T1000 (cell line): ENCODE measurements around the gene ALOX12.
"Not testable (repeated sequence)": the region's sequence is repeated elsewhere in the genome, so short reads cannot be mapped to it uniquely, and the experiment has no call there.

Experiments
- DNase-seq: peaks from one replicate; lab custom pipeline; 2025; ENCODE audit warnings: mixed read lengths; lab: John Stamatoyannopoulos, UW

ALOX12 gene, protein sequence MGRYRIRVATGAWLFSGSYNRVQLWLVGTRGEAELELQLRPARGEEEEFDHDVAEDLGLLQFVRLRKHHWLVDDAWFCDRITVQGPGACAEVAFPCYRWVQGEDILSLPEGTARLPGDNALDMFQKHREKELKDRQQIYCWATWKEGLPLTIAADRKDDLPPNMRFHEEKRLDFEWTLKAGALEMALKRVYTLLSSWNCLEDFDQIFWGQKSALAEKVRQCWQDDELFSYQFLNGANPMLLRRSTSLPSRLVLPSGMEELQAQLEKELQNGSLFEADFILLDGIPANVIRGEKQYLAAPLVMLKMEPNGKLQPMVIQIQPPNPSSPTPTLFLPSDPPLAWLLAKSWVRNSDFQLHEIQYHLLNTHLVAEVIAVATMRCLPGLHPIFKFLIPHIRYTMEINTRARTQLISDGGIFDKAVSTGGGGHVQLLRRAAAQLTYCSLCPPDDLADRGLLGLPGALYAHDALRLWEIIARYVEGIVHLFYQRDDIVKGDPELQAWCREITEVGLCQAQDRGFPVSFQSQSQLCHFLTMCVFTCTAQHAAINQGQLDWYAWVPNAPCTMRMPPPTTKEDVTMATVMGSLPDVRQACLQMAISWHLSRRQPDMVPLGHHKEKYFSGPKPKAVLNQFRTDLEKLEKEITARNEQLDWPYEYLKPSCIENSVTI

DNA sequence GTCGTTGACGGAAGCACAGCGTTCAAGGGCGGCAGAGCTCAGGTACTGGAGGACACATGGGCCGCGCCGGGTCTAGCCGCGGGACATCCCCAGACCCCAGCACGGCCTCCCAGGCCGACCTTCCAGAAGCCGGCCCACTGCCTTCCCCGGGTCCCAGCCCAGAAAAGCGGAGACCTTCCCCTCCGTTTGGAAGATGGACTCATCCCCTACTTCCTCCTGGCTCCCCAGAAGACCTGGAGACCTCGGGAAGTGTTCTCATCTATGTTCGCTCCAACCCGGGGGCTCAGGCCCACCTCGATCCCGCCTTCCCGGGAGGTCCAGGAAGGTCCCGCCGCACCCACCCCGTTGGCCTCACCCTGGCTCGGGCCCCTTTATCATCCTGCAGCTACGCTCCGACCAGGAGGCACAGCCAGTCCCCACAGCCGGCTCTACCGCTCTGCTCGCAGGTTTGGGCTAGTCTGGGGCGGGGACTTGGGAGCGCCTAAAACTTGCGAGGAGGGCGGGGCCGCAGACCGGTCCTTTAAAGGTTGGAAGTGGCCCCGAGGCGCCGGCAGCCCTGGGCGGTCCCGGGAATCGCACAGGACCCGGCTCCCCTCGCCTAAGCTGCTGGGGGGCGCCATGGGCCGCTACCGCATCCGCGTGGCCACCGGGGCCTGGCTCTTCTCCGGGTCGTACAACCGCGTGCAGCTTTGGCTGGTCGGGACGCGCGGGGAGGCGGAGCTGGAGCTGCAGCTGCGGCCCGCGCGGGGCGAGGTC, at the start of gene ALOX12:
Gene ALOX12, plus strand, starts transcription at position 550 of the 756 bp plus-strand sequence. Its CDS starts 69 bp downstream, at position 619.
- no peak for DNase-seq

DNA sequence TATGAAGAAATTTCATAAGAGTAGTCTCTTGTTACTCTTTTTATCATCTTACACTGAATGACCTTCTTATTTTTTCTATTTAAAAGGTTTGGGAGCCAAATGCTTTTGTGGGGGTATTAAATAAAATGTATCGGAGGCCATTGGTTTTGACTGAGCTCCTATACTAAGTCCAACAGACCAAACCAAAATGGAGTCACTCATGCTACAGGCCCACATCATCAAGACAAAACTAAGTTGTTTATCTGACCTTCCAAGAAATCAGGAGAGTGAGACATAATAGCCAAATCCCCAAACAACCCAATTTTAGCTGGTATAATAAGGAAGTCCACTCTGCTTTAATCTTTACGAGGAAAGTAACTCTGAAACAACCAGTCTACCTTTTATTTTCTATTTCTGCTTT, 48.1 kb upstream of the ALOX12 start:
- DNase-seq: no peak

DNA sequence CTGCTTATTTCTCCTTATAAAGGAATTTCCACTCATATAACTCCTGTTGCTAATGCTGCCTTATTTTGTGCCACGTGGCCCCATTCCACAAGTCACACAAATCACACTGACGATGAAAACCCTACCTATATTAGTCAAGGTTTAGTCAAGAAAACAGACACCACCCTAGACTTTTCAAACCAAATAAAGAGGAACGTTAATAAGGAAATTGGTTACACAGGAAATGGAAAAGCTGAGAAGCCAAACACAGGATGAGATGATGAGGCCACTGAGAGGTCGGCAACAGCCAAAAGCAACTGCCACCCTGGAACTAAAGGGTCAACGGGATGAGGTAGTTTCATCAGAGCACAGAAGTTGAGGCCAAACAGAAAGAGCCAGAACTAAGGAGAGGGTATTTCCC, 47.3 kb upstream of the ALOX12 start:
- no peak for DNase-seq

DNA sequence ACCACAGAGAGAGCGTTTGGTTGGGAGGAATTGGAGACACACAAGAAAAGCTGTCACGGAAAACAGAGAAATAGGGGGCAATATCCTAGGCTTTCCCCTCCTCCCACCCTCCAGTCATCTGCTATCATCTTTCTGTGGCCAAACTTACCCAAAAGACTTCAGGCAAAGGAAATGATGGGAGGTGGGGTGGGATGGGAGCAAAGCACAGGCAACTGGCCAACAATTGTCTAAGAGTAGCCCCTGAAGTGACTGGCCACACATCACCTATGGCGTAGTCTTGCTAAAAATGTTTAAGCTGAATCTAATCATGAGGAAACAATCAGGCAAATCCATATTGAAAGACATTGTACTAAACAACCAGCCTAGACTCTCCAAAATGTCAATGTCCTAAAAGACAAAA, 46.9 kb upstream of the ALOX12 start:
- no peak for DNase-seq

DNA sequence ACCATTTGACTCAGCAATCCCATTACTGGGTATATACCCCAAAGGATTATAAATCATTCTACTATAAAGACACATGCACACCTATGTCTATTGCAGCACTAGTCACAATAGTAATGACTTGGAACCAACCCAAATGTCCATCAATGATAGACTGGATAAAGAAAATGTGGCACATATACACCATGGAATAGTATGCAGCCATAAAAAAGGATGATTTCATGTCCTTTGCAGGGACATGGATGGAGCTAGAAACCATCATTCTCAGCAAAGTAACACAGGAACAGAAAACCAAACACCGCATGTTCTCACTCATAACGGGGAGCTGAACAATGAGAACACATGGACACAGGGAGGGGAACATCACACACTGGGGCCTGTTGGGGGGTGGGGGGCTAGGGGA, 44.9 kb upstream of the ALOX12 start:
- DNase-seq: not testable (repeated sequence)

DNA sequence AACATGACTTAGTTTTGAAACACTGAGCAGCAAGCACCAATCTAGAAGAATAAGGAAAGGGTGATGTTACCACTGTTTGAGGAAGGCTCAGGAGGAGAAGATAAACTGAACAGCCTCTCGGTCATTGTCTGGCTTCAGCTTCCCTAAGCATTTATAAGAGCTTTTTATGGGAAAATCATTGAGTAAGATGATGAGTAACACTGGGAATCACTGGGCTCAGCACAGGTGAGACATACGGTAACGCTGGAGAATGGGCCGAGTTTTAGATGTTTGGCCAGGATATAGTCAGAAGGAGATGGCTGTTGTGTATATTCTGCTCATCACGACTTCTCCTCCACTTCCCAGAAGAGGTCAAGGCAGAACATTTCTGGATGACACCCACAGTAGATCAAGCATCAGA, 42.2 kb upstream of the ALOX12 start:
- DNase-seq: no peak

DNA sequence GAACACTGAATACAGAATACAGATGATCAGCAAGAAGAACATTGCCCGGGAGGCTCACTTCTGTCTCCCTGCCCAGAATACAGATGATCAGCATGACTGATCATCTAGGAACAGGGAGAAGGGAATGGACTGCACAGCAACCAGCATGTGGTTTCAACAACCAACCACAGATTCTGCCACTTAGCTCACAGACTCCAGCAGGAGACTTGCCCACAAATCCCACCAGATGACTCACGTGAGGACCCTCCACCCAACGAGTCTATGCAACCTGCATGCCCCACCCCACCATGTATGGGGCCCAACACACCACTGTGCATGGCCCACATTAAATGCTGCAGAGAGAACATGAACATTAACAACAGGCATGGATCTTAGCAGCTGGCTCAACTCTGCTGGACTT, 36.1 kb upstream of the ALOX12 start:
- DNase-seq: no peak

DNA sequence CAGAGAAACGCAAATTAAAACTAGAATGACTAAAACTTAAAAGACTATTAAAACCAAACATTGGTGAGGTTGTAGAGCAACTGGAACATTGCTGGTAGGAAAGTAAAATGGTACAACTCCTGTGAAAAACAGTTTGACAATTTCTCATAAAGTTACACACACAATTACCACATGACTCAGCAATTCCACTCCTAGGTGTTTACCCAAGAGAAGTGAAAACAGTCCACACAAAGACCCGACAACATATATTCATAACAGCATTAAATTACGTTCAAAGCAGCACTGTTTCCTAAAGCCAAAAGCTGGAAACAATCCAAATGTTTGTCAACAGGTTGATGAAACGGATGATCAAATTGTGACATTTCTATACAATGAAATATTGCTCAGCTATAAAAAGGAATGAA, 26.5 kb upstream of the ALOX12 start:
- DNase-seq: no peak

DNA sequence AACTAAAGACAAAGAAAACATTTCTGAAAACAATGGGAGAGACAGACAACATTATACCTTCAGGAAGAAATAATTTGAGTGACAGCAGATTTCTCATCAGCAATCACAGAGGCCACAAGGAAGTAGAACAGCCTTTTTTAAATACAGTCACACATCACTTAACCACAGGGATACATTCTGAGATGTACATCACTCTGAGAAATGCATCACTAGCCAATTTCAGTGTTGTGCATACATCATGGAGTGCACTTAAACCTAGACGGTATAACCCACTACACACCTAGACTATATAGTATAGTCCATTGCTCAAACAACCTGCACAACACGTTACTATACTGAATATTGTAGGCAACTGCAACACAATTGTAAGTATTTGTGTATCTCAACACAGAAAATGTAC, 24.9 kb upstream of the ALOX12 start:
- DNase-seq: no peak

DNA sequence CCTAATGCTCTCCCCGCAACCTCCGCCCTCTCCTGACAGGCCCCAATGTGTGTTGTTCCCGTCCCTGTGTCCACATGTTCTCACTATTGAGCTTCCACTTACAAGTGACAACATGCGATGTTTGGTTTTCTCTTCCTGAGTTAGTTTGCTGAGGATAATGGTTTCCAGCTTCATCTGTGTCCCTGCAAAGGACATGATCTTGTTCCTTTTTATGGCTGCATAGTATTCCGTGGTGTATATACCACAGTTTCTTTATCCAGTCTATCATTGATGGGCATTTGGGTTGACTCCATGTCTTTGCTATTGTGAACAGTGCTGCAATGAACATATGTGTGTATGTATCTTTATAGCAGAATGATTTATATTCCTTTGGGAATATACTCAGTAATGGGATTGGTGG, 16.4 kb upstream of the ALOX12 start:
- not testable (repeated sequence) for DNase-seq

DNA sequence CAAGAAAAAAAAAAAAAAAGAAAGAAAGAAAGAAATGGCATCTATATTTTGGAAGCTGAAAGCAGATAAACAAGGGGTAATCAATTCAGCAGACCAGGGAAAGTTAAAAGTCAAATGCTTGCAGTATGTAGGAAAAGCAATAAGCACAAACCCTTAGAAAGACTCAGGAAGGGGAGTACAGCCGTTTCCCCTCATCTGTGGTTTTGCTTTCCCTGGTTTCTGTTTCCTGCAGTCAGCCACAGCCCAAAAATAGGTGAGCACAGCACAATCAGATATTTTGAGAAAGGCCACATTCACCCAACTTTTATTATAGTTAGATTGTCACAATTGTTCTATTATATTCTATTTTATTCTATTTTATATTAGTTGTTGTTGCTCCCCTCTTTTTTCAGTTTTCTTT, 14.4 kb upstream of the ALOX12 start:
- DNase-seq: no peak

DNA sequence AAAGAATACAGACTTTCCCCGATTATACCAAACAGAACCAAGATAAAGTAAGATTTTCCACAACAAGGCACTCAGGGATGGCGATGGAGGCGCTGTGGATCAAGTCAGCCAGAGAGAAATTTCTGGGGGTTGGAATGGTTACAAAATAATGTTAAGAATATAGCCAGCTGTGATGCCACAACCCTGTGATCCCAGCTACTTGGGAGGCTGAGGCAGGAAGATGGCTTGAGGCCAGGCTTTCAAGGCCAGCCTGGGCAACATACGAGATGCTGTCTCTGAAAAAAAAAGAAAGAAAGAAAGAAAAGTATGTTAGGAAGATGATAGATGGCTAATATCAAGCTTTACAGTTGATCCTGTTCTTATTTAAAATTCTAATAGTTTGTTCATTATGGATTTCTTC, 10.6 kb upstream of the ALOX12 start:
- DNase-seq: no peak

DNA sequence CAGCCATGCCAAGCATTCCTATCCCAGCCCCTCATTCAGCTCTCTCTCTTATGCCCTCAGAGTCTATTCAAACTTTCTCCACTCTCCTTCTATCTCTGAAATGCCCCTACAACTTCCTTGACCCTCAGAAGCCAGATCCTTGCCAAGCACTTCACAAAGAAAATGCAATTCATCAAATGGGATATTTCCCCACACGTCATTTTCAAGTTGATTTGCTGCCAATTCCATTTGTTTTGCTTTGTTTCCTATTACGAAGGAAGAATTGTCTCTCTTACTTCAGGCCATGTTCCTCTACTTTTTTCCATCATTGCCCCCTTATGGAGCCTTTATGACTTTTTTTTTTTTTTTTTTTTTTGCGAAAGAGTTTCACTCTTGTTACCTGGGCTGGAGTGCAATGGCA, 9.2 kb upstream of the ALOX12 start:
- no peak for DNase-seq

DNA sequence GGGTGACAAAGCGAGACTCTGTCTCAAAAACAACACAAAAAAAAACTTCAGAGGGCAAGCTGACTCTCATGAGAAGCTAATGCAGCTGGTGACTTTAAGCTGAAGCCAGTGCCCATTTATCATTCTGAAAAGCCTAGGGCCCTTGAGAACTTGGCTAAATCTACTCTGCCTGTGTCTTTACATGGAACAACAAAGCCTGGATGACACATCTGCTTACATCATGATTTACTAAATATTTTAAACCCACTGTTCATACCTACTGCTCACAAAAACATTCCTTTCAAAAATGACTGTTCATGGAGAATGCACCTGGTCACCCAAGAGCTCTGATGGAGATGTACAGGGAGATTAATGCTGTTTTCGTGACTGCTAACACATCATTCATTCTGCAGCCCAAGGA, 6.1 kb upstream of the ALOX12 start:
- no peak for DNase-seq

DNA sequence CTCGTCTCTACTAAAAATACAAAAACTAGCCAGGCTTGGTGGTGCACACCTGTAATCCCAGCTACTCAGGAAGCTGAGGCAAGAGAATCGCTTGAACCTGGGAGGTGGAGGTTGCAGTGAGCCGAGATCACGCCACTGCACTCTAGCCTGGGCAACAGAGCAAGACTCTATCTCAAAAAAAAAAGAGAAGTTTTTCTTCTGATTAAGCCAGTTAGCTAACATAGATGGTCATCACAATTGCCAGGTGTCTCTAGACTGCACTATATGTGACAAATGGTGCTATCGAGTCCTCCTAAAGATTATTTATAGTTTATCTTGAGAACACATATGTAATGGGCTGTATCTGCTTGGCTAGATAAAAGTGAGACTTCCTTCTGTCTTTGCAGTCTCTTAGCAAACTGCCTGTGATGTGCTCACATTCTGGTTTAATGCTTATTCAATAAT, 2.2 kb upstream of the ALOX12 start:
- not testable (repeated sequence) for DNase-seq

DNA sequence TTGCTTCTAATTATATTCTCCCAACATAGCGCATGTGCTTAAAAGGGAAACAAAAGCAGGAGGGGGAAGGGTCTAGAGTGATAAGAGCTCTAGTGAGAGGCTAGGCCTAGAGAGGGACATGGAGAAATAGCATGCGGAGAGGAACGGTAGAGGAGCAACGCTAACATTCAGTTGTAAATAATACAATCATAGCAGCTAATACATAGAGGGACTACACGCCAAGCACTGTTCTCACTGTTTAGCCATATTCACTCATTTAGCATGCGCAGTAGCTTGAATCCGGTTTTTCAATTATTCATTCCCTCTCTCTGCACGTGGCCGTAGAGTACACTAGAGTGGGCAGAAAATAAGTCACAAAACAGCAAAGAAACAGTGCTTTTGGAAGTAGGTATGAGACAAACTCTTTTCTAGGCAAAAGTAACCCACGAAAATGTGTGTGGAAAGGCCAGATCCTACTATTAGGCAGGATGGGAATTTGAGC, 1.7 kb upstream of the ALOX12 start:
- DNase-seq: no peak

DNA sequence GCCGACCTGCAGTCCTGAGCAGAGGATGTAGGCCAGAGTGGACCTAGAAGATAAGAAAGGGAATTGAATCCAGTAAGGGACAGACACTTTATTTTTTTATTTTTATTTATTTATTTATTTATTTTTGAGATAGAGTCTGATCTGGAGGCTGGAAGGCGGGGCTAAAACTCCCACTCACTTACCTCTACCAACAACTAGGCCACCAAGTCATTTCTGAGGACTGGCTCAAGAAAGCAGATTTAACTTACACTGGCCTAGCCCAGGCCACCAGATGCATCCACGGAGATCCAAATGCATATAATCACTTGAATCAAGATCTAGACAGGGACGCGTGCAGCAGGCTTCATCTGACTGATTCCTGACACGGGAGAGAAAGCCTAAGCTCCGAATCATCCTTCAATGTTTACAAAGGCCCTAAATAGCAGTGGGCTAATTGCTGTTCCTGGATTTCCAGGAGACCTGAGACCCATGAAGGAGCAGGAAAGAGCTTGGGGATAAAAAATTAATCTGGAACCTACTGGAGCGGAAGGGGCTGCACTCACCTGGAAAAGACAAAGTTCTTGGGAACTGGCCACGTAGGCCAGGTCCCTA, 1.1 kb upstream of the ALOX12 start:
- no peak for DNase-seq

DNA sequence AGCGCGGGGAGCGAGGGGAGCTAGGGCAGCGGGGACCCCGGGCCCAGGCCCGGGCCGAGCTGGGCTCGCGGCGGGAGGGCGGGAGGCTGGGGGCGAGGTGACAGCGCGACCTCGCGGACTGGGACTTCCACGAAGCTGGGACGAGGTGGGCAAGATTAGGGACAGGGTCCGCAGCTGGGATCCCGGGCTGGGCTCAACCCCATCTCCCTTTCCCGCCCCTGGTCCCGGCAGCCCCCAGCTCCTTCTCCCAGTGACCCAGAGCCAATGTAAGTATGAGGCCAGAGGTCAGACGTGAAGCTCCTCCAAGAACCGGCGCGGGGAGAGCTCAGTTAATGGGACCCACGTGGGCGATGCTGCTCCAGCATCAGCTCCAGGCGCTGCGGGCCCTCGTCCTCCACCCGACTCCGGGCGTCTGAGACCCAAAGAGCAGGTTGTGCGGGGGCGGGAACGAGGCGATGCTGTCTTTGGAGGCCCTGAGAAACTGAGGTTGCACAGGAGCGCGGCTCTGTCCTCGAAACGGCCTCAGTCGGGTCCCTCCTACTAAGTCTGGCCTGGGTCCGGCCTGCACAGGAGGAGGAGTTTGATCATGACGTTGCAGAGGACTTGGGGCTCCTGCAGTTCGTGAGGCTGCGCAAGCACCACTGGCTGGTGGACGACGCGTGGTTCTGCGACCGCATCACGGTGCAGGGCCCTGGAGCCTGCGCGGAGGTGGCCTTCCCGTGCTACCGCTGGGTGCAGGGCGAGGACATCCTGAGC, 585 bp downstream of the ALOX12 start:
- no peak for DNase-seq

DNA sequence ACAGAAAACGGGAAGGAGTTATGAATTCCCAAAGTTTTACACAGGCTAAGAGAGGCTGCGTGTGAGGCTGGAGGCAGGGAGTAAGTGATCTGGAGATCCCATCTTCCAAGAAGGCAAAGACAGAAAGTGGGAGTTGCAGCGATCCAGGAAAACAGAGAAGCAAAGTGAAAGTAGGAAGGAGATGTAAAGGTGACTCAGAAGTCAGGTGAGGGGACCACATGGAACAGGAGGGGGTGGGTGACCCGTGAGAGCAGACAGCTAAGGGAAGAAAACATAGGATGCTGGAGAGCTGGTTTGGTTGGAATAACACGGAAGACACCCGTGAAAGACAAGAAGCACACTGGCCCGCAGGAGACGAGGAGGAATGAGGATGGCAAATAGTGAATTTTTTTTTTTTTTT, 1.3 kb downstream of the ALOX12 start:
- DNase-seq: no peak

DNA sequence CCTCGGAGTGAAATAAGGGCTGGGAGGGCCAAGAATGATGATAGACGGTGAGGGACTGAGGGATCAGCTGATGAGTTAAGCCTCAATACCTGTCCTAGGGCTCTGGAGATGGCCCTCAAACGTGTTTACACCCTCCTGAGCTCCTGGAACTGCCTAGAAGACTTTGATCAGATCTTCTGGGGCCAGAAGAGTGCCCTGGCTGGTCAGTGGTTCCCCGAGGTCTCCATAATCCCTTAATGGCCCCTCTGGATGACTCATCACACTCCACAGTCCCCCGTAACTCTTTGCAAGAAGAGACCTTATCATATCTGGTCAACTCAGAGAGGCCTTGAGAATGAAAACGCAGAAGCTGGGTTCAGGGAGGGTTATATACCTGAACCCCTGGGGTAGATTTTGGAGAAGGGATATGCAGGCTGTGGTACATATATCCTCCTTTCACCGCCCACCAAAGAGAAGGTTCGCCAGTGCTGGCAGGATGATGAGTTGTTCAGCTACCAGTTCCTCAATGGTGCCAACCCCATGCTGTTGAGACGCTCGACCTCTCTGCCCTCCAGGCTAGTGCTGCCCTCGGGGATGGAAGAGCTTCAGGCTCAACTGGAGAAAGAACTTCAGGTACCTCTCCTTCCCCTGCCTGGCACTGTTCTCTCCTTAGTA, 3.1 kb downstream of the ALOX12 start:
- no peak for DNase-seq
